LoVo (cell line): Measurements from ENCODE around the gene ATOSB.
"Not testable (repeated sequence)": the region's sequence is repeated elsewhere in the genome, so short reads cannot be mapped to it uniquely, and the experiment has no call there.

ENCODE experiments used
- DNase-seq: peaks from one replicate; pipeline ENCODE4 v3.0.0-alpha.2; 2016; ENCODE audit warnings: low spot score

The ATOSB gene, protein sequence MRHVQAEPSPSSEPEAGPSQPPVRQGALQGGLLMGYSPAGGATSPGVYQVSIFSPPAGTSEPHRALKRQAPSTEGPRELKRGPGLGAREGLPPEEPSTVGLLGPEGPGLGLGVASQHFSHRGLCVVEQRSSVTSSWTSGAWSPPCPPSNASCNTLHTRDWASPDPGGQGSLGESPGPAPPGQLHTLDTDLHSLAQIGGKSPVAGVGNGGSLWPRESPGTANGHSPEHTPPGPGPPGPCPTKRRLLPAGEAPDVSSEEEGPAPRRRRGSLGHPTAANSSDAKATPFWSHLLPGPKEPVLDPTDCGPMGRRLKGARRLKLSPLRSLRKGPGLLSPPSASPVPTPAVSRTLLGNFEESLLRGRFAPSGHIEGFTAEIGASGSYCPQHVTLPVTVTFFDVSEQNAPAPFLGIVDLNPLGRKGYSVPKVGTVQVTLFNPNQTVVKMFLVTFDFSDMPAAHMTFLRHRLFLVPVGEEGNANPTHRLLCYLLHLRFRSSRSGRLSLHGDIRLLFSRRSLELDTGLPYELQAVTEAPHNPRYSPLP

DNA sequence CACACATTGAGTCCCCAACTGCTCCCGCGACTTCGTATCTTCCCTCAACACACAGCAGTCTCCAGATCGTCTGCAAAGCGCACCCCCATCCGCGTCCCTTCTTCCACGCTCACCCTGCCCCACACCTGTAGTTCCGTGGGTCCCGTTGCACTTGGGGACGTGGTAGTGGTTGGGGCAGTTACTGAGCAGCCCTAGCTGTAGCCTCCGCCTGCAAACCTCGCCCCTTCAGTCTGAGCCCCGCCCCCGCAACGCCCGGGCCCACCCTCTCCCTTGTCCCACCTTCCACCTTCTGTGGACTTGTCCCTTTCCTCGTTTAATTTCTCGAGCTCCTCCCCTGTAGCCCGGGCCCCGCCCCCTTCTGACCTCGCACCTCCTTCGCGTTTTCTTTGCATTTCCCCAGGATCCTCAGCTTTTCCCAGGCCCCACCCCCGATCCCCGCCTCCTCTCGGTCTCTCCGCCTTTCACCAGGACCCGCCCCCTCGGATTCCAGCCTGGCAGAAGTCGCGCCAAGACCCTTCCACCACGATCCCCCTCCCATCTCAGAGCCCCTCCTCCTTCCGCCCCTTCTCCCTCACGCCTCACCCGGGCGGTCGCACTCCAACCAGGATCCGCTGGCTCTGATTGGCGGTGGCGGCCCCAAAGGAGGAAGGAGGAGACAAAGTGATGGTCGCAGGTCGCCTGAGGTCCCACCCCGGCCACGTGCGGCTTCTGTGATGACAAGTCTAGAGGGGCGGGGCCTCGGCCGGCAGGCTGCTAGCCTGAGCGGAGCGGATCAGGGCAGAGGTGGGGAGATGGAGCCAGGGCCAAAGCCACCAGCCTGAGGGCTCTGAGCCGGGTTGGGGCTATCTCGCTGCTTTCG is at the start of gene ATOSB:
TSS of gene ATOSB (minus strand) at position 183 of the 859 bp plus-strand sequence. CDS start 7,588 bp downstream, outside the sequence.
- DNase-seq = peak; percentile 94

DNA sequence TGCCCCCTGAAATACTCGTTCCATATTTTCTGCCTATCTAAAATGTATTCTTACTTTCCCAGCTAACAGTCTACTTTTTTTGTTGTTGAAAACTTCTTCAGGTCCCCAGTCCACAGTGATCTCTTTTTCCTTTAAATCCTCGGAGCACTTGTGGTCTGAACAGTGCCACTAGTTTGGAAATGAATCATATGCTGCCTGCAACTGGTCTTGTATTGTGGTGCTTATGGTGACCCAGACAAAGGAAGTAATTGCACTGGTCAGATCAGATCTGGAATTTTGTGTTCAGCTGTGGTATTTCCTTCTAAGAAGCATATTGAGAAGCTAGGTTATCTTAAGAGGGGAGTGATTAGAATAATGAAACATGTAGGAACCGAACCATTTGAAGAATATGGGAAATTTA is 49.0 kb upstream of the ATOSB start:
- no peak for DNase-seq

DNA sequence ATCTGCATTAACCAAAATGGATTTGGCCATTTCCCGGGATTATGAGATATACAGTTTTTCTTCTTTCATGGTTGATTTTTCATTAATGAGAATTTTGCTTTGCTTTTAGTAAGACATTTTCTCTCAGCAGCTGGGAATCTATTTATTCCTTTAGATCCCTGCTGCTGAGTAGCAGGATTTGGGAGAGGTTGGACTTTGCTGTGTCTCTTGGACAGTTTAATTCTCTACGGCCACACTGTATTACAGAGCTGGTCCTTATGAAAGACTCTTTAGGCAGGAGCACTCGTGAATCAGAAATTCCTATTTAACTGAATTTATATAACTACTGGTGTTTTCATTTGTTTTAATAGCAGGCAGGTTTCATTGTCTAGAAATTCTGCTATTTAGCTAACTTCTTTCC is 47.8 kb upstream of the ATOSB start:
- no peak for DNase-seq

DNA sequence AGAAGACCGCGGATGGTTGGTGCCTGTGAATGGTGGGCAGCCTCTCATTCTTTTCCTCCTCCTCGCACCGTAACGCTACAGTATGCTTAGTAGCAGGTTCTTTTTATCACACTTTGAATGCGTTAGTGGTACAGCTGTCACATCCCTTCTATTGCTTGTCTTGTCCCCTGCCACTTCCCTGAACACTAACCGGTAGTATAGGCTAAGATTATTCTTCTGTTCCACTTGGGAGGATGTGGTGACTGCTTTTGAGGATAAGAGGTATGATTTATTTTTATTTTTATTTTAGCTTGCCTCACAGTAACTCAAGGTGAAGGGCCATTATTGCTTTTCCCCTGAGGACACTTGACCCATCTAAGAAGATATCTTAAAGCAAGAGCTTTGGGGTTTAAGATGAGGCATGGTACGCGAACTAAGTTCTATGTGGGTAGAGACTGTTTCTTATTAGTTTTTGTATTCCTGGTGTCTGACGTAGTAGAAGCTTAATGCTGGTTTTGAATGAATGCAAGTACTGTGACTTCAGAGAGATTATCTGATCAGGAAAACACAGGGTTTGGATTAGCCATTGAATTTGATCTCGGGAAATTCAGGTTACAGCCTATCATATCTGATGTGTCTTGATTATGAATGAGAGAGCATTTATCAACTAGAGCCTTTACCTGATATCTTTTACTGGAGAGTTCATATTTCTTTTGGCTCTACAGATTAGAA is 47.1 kb upstream of the ATOSB start:
- DNase-seq = no peak

DNA sequence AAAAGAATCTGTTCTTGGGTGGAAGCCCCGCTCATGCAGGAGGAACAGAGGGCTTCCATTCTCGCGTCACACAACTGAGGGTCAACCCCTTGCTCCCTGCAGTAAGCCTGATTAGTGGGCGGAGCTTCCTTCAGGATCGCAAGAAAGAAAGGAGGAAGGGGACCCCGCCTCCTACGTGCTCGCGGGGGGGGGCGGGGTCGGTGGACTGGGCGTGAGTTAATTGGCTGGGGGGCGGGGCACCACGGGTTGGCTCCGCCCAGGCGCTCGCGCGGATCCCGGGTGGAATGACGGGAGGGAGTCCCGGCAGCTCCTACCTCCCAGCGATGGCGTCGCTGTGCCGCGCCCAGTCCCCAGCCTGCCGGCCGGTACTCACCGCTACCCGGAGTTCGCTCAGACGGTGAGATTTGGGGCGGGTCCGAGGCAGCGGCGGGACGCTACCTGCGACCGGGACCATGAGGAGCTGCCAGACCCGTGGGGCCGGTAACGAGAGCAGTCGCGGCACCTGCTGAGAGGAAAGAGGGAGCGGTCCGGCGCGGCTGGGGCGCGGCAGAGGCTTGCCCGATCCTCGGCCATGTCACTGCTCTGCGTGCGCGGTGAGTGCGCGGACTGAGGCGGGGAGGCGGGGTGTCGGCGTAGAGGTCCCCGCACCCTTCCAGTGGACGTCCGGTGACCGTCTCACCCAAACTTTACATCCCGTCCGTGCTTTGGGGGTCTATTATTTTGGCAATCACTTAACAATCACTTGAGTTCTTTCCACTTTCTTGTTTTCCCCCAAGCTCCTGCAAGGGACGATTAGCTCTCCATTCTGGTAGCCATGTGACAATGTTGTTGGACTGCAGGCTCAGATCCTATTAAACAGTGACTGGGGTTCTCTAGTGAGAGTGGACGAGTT is 46.3 kb upstream of the ATOSB start, which contains the start of gene UNC13B:
TSS of gene UNC13B (plus strand) at position 297 of the 892 bp plus-strand sequence. CDS start at position 572, 275 bp downstream.
- peak; percentile 94 for DNase-seq

DNA sequence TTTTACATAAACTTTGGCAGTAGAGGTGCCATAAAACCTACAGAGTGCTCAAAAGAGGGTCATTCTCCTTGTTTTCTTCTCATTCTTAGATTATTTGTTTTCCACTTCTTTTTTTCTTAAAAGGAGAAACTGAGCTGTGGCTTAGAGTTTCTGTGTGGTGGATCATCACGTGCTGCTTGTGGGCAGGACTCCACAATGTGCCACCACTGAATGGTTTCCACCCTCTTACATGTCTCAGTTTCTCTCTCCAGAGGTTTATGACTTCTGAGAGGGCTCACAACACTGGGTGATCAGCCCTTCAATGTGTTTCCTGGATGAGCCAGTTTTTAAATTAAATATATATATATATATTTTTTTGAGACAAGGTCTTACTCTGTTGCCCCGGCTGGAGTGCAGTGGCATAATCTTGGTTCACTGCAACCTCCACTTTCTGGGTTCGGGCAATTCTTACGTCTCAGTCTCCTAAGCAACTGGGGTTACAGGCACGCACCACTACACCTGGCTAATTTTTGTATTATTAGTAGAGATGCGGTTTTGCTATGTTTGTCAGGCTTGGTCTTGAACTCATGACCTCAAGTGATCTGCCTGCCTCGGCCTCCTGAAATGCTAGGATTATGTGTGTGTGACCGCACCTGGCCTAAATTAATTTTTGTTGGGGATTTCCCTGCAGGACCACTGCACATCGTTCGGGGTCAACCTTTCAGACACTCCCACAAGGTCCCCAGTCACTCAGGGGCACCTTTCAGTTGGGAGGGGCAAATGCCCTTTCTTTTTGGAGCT is 43.0 kb upstream of the ATOSB start:
- DNase-seq = no peak

DNA sequence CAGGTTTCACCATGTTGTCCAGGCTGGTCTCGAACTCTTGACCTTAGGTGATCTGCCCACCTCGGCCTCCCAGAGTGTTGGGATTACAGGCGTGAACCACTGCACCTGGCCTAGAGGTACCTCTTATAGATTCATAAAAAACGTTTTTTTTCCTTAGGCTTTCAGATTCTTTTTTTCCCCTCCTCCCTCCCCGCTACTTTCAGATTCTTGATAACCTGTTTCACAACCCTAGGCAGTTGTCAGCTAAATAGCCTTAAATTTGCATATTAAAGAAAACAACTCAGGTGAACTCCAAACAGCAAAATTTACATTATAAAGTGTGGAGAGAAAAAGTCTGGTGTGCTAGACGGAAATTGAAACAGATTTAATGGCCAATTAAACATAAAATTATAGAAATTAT is 42.2 kb upstream of the ATOSB start:
- not testable (repeated sequence) for DNase-seq

DNA sequence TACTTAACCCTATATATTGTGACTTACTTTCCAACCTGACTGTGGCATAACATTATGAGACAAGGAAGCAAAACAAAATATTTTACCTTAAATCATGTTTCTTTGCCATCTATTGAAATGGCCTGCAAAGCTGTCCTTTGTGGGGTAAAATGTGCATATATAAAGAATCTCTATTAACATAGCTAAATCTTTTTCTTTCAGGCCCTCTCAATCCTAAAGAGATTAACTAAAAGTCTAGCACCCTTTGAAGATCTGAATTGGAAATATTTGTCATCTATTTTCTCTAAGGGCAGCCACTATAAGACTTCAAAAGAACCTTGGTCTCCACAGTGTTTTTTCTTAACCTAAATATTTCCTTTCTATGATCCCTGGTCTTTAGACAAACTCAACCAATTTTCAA is 41.1 kb upstream of the ATOSB start:
- DNase-seq = no peak

DNA sequence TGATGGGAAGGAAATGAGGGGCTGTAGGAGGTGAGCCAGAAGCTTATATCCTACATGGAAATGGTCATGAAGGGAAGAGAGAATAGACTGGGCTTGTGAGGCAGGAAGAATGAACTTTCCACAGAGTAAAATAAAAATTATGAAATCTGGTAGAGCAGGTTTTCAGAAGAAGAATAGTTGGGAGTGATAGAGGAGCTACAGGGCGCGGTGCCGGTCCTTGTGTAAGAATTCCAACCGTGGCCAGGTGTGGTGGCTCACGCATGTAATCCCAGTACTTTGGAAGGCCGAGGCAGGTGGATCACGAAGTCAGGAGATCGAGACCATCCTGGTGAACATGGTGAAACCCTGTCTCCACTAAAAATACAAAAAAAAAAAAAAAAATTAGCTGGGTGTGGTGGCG is 37.3 kb upstream of the ATOSB start:
- no peak for DNase-seq

DNA sequence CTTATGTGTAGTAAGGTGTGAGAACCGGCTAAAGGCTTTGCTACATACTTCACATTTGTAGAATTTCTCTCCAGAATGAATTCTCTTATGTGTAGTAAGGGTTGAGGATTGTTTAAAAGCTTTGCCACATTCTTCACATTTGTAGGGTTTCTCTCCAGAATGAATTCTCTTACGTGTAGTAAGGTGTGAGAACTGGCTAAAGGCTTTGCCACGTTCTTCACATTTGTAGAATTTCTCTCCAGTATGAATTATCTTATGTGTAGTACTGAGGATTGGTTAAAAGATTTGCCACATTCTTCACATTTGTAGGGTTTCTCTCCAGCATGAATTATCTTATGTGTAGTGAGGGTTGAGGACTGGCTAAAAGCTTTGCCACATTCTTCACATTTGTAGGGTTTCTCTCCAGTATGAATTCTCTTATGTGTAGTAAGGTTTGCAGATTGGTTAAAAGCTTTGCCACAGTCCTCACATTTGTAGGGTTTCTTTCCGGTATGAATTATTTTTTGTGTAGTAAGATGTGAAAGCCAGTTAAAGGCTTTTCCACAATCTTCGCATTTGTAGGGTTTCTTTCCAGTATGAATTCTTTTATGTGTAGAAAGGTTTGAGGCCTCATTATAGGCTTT is 32.4 kb upstream of the ATOSB start:
- DNase-seq = not testable (repeated sequence)

DNA sequence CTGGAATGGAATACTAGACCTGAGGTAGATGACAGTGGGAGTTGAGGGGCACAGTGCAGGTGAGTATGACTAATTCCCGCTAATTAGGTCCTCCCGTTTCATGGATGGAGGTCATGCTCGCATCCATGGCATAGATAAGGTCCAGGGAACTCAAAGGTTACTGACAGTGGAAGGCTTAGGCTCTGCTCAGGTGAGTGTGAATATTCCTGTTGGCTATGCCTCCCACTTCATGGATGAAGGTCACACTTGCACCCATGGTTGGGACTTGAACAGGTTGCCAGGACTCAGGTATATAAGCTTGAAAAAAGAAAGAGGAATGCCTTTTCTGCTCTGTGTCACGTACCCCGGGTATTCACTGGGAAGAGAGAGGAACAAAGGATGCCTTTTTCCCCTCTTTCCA is 26.4 kb upstream of the ATOSB start:
- no peak for DNase-seq

DNA sequence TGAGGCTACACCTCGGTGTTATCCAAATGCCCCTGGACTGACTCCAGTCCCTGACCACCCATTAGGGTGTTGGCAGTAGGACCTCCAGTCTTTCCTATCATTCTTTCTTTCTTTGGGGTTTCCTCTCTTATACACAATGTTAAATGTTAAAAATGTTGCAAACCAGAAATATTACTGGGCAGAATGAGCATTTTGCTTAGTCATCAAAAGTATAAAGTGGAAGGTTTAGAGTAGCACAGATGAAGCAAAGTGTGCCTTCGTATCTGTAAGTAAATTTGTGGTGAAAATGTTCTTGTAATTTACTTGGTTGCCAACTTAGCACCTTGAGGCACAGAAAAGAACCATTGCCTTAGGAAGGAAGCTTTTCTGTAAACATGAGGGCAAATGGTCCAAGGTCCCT is 24.4 kb upstream of the ATOSB start:
- no peak for DNase-seq

DNA sequence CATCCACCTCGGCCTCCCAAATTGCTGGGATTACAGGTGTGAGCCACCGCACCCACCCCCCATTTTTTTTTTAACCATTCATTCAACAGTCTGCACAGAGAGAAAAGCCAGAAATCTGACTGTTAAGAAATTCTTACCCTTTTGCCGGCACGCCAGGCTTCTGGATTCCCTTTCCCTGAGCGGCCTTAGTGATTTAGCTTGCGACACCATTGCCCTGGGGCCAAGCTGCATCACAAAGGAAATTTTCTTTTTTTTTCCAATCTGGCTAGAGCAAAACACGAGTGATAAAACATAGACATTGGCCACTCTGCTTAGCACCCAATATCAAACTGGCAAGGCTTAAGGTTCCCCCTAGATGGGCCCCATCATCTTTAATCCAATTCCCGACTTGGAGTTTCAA is 21.2 kb upstream of the ATOSB start:
- no peak for DNase-seq

DNA sequence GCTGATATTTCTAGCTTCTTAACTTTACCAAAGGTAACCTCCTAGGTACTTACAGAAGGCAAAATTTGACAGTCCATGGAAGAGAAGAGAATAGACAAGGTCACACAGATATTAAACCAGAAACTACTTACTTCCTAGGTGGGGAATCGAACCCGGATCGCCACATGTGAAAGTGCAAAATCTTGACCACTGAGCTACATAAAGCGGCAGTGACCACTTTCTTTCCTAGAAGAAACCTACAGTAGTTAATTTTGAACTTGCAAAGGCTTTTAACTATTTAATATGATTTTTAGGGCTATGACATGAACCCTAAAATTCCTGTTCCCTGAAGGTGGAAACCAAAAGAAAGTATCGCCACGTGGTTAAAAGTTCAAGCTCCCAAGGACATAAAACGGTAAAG is 20.3 kb upstream of the ATOSB start:
- no peak for DNase-seq

DNA sequence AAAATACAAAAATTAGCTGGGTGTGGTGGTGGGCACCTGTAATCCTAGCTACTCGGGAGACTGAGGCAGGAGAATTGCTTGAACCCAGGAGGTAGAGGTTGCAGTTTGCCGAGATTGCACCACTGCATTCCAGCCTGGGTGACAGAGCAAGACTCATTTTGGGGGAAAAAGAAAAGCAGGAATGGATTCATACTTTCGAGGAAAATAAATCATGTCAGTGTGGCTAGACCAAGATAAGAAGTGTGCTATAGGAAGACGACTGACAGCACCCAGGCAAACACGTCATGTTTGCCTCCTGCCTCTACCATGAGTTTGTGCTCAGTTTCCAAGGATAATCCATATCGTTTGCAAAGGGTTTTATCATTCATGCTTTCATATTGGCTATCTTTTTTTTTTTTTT is 19.3 kb upstream of the ATOSB start:
- no peak for DNase-seq

DNA sequence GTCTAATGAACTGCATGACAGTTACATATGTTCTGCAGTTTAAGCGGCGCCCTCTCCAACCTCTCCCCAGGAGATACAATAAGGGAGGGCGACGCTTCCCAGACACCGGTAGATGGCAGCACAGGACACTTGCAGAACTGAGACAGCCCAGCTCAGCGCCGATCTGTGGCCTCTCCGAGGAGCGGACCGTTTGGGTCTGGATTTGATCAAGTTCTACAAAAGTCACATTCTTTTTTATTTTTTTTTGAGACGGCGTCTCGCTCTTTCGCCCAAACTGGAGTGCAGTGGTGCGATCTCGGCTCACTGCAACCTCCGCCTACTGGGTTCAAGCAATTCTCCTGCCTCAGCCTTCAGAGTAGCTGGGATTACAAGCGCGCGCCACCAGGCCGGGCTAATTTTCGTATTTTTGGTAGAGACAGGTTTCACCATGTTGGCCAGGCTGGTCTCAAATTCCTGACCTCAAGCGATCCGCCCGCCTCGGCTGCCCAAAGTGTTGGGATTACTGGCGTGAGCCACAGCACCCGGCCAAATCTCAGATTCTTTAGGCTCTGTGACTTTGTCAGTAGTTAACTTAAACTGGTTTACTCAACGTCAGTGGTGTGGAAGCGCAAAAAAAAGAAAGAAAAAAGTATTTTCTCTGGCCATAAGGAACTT is 1.4 kb upstream of the ATOSB start:
- peak; percentile 89 for DNase-seq

DNA sequence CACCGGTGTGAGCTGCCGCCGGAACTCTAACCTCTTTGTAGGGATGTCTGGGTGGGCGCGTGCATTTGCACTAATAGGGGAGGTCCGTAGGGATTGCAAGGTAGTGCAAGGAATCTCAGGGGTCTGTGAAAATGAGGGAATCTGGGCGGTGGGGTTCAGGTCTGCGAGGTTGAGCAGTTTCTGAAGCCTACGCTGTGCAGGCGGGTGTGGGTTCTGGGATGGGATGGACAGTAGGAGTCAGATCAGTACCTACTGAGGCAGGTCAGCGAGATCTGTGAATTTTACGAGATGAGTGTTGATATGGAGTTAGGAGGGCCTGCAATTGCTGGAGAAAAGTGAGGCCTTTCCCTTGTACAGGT is 856 bp upstream of the ATOSB start:
- no peak for DNase-seq

DNA sequence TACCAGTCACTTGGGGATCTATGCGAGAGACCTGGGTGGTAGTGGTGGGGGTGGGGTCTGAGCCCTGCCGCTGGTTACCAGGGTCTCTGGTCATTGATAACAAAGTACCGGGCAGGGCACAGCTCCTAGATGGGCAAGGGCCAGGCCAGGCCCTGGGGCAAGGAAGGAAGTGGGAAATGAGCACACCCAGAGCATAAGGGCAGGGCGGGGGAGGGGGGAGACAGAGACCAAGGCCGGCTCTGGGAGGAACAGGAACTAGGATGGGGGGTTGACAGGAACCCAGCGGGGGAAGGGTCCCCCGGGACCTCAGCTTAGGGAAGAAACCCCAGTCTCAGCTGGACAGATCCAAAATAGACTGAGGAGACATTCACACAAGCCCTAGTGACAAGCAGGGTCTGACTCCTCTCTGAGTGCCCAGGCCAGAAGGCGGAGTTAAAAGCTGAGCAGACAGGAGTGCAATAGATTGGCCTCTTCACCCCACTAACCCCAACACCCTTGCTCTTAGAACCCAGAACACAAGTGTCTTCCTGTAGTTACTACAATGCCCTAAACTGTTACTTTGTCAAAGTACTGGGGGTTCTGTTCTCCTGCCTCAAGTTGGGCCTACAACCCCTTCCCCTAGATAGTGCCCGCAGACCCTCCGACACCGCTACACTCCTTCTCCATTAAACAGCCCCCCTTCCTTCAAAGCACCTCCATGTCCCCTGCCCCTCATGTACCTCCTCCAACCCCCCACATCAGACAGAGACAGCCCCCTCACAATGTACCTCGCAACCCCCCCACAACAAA is 628 bp downstream of the ATOSB start:
- DNase-seq = no peak
